ENCODE measurements around the gene LETM1.

The LETM1 gene

DNA sequence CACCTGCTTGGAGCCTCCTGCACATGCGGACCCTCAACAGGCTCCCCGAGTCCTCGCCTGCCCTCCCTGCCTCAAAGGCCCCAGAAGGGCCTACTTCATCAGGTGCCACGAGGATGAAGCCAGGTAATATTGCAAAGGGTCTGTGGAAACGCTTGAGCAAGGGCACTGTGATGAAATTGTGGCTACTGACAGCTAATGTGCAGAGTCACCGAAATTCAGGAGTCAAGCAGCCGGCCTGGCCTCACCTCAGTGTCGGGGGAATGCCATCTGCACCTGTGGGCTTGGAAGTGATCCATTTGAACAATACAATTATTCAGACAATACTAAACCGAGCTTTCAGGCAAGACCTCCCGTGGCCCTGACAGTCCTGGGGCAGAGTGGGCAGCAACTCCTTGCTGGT is 66.0 kb downstream of the LETM1 start:
- no peak for DNase-seq (ENCODE audit: low read depth)
- H3K4me3 ChIP-seq (ENCODE audit: low read depth, low read length) = no peak overlapping the region
- TF ChIP-seq, protein P1, sequence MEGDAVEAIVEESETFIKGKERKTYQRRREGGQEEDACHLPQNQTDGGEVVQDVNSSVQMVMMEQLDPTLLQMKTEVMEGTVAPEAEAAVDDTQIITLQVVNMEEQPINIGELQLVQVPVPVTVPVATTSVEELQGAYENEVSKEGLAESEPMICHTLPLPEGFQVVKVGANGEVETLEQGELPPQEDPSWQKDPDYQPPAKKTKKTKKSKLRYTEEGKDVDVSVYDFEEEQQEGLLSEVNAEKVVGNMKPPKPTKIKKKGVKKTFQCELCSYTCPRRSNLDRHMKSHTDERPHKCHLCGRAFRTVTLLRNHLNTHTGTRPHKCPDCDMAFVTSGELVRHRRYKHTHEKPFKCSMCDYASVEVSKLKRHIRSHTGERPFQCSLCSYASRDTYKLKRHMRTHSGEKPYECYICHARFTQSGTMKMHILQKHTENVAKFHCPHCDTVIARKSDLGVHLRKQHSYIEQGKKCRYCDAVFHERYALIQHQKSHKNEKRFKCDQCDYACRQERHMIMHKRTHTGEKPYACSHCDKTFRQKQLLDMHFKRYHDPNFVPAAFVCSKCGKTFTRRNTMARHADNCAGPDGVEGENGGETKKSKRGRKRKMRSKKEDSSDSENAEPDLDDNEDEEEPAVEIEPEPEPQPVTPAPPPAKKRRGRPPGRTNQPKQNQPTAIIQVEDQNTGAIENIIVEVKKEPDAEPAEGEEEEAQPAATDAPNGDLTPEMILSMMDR (IDR thresholded peaks at IDR 0.05; ENCODE audit: insufficient read depth, low read depth, low read length, missing control alignments) = no peak

GRCh38 chr4:1789552-1789951 is 66.4 kb downstream of the LETM1 start:
- TF ChIP-seq, protein P1 (IDR thresholded peaks at IDR 0.05; ENCODE audit: insufficient read depth, low read depth, low read length, missing control alignments) = no peak
- no peak overlapping the region for H3K4me3 ChIP-seq (ENCODE audit: low read depth, low read length)
- DNase-seq (ENCODE audit: low read depth) = no peak

GRCh38 chr4:1788254-1788973 is 67.5 kb downstream of the LETM1 start:
- DNase-seq (ENCODE audit: low read depth) = no peak
- no peak overlapping the region for H3K4me3 ChIP-seq (ENCODE audit: low read depth, low read length)
- TF ChIP-seq, protein P1 (IDR thresholded peaks at IDR 0.05; ENCODE audit: insufficient read depth, low read depth, low read length, missing control alignments) = no peak

DNA sequence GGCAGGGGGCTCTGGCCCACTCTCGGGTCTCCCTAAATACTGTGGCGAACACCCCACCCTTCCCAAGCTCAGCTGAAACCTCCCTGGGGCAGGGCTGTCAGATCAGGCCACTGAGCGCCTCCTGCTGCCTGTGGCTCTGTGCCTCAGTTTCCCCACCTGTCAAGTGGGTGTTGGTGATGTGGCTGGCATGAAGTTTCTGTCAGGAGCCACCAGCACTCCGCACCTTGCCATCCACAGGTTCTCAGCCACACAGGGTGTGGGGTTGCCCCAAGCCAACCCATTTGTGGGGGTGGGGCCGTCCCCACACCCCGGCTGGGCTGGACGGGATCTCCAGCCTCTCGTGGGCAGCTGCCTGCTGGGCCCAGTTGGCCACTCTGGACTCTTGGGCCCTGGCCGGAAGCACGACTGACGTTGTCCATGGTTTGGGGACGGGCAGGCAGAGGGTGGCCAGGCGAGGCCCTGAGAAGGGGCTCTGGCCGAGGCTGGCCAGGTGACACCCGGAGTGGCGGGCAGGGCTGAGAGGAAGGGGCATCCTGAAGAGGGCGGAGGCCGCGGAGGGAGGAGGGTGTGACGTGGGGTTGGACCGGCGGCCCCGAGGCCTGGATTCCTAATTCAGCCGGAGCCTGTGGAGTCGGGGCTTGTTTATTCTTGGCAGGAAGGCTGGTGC is 68.4 kb downstream of the LETM1 start:
- TF ChIP-seq, protein P1 (IDR thresholded peaks at IDR 0.05; ENCODE audit: insufficient read depth, low read depth, low read length, missing control alignments) = no peak
- no peak overlapping the region for H3K4me3 ChIP-seq (ENCODE audit: low read depth, low read length)
- DNase-seq (ENCODE audit: low read depth) = no peak

DNA sequence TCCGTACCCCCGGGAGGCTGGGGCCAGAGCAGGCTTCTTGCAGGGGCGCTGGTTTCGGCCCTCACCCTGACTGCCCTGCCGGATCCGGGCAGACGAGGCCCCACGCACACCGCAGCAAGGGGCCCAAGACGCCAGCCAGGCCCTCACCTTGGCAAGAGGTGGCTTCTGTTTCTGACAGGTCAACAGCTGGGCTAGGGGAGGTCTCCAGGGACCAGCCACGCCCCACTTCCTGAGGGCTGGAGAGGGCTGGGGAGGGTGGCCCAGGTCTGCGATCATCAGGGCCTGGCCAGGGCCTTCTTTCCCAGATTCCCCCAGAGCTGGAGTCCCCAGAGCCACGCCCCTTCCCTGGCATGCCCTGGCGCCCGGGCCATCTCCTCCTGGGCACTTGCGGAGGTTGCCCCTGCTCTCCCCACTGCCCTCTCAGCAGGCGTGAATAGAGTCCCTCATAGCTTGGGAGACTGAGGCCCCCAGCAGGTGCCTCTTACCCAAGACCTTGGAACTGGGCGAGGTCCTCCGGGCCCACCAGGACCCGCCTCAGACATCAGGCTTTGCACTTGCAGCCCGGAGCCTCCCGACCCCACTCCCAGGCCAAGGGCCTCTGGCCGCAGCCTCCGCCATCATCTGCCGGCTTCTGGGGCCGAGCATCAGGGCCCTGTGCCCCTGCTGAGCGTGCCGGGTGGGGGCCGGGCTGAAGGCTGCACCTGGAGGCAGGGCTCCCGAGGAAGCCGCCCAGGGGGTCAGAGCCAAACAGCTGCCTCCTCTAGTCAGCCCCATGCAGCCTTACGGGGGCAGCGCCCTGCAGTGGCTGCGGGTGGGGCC is 69.2 kb downstream of the LETM1 start:
- TF ChIP-seq, protein P1 (IDR thresholded peaks at IDR 0.05; ENCODE audit: insufficient read depth, low read depth, low read length, missing control alignments) = no peak
- DNase-seq (ENCODE audit: low read depth) = no peak
- H3K4me3 ChIP-seq (ENCODE audit: low read depth, low read length) = no peak overlapping the region

- DNase-seq (ENCODE audit: low read depth) = no peak
- no peak overlapping the region for H3K4me3 ChIP-seq (ENCODE audit: low read depth, low read length)
- TF ChIP-seq, protein P1 (IDR thresholded peaks at IDR 0.05; ENCODE audit: insufficient read depth, low read depth, low read length, missing control alignments) = no peak
Observed at GRCh38 chr4:1785592-1785991, 70.4 kb downstream of the LETM1 start.
